Measurements from ENCODE around the gene SFMBT2. TPM values are rescaled to one million over a fixed set of nuclear protein-coding genes. Genes with fewer than 3 reads are reported as not detected.

Gene SFMBT2
- total and polyA plus RNA-seq, 10 of the 15 experiments (the other 5 are each of a cell fraction or from before 2014, with no cell fraction given) = 2.8 to 29.6 (median 15.1) TPM

- Histone ChIP-seq H3K4me1 (ENCODE audit: control insufficient read depth, insufficient read depth, low read length) (no peaks in the 10 kb centered on the region), H3K79me2 (ENCODE audit: control insufficient read depth, insufficient read depth, low read length) (peaks cover 14% of the 10 kb centered on the region), H3K27me3 (replicated peaks in 1 of 2; ENCODE audit: control insufficient read depth in 2 of 2, insufficient read depth in 2 of 2, low read length in 1 of 2) (no peaks in the 10 kb centered on the region), H3K4me3 (no peak overlapping the region), H2AFZ (ENCODE audit: control insufficient read depth, low read depth, low read length) (no peak overlapping the region), H4K20me1 (ENCODE audit: control insufficient read depth, insufficient read depth) (no peaks in the 10 kb centered on the region), H3K27ac (ENCODE audit: control insufficient read depth, insufficient read depth) (no peak overlapping the region), H3K9ac (ENCODE audit: control insufficient read depth, insufficient read depth, low read length) (no peak overlapping the region), H3K9me3 (replicated peaks; ENCODE audit: control insufficient read depth, insufficient read depth, low read length) (peaks cover 24% of the 10 kb centered on the region), H3K36me3 (ENCODE audit: control insufficient read depth in 2 of 2, insufficient read depth in 2 of 2, low read length in 1 of 2) (peaks cover 49 to 67% of the 10 kb centered on the region in 2 experiments), H3K4me2 (ENCODE audit: control insufficient read depth, insufficient read depth) (no peak overlapping the region)
- ATAC-seq (no peak), DNase-seq (ENCODE audit: low read depth, low spot score) (no peak), FAIRE-seq (no peak)
- in situ Hi-C loops (cut with MboI) (no loop called here), intact Hi-C loops (cut with micrococcal nuclease; ENCODE audit: unreplicated experiment) (no loop called here)
- SMC1A ChIA-PET (ENCODE audit: uncharacterized antibody, unreplicated experiment) = interaction anchor here (1.2 kb wide), 1 partner anchor 11 kb away, joined by 4 read pairs; no protein-coding TSS in a partner anchor
- no TSS peak for BruUV-seq (replicated peaks)
- CTCF ChIA-PET = interaction anchor here (0.9 kb wide), 1 partner anchor 139 kb away, joined by 3 read pairs; no protein-coding TSS in a partner anchor
- WGBS (ENCODE audit: insufficient coverage, insufficient replicate concordance, low lambda C conversion rate, missing lambda C conversion rate) = 86% methylated on average over 3 of the region's 3 CpGs
- POLR2A ChIA-PET = interaction anchor here (1.3 kb wide), 1 partner anchor 13 kb away, joined by 3 read pairs; no protein-coding TSS in a partner anchor
- TF ChIP-seq NR2F1 (conservative IDR thresholded peaks at IDR 0.05) (no peak), KDM1A (IDR thresholded peaks at IDR 0.05; ENCODE audit: borderline replicate concordance) (no peak), HDAC2 (IDR thresholded peaks at IDR 0.05) (no peak), ETV6 (conservative IDR thresholded peaks at IDR 0.05 in 1 of 2, IDR thresholded peaks at IDR 0.05 in 1 of 2; ENCODE audit: borderline replicate concordance in 1 of 2, low read depth in 1 of 2) (no peak), PAX8 (IDR thresholded peaks at IDR 0.05) (no peak)
- RAD21 ChIA-PET (ENCODE audit: unreplicated experiment) = no interaction called here
These were observed 48.4 kb downstream of the SFMBT2 start for GRCh38 chr10:7362471-7362870.

GRCh38 chr10:7361316-7361715 is 49.5 kb downstream of the SFMBT2 start:
- Histone ChIP-seq H3K36me3 (ENCODE audit: control insufficient read depth in 2 of 2, insufficient read depth in 2 of 2, low read length in 1 of 2) (peaks cover 49 to 62% of the 10 kb centered on the region in 2 experiments), H3K9ac (ENCODE audit: control insufficient read depth, insufficient read depth, low read length) (no peak overlapping the region), H3K79me2 (ENCODE audit: control insufficient read depth, insufficient read depth, low read length) (peaks cover 15% of the 10 kb centered on the region), H3K9me3 (replicated peaks; ENCODE audit: control insufficient read depth, insufficient read depth, low read length) (peaks cover 24% of the 10 kb centered on the region), H3K4me3 (no peak overlapping the region), H4K20me1 (ENCODE audit: control insufficient read depth, insufficient read depth) (no peaks in the 10 kb centered on the region), H3K27ac (ENCODE audit: control insufficient read depth, insufficient read depth) (no peak overlapping the region), H3K4me2 (ENCODE audit: control insufficient read depth, insufficient read depth) (no peak overlapping the region), H2AFZ (ENCODE audit: control insufficient read depth, low read depth, low read length) (no peak overlapping the region), H3K4me1 (ENCODE audit: control insufficient read depth, insufficient read depth, low read length) (no peaks in the 10 kb centered on the region), H3K27me3 (replicated peaks in 1 of 2; ENCODE audit: control insufficient read depth in 2 of 2, insufficient read depth in 2 of 2, low read length in 1 of 2) (no peaks in the 10 kb centered on the region)
- WGBS (ENCODE audit: insufficient coverage, insufficient replicate concordance, low lambda C conversion rate, missing lambda C conversion rate) = 79% methylated on average over 3 of the region's 3 CpGs
- TF ChIP-seq MXI1 (IDR thresholded peaks at IDR 0.05; ENCODE audit: low read depth, low read length) (no peak), ATF2 (IDR thresholded peaks at IDR 0.05; ENCODE audit: low read length) (no peak), POLR2AphosphoS5 (IDR thresholded peaks at IDR 0.05; ENCODE audit: low read length) (no peak)
- no peak for DNase-seq (ENCODE audit: low read depth, low spot score)
- POLR2A ChIA-PET = no interaction called here
- ATAC-seq = no peak
- CTCF ChIA-PET = no interaction called here
- RAD21 ChIA-PET (ENCODE audit: unreplicated experiment) = no interaction called here
- intact Hi-C loops (cut with micrococcal nuclease; ENCODE audit: unreplicated experiment) (no loop called here), in situ Hi-C loops (cut with MboI) (no loop called here)
- no peak for FAIRE-seq
- SMC1A ChIA-PET (ENCODE audit: uncharacterized antibody, unreplicated experiment) = interaction anchor here (1.2 kb wide), 1 partner anchor 10 kb away, joined by 4 read pairs; no protein-coding TSS in a partner anchor
- no TSS peak for BruUV-seq (replicated peaks)
